Stimulated activated CD8-positive, alpha-beta memory T cell treated with anti-CD3 and anti-CD28 coated beads, Interleukin-12 subunit alpha, Interleukin-12 subunit beta, amount 100 ng/mL, for 1 hour (primary cell): Measurements from ENCODE around the gene RBKS.
"Not testable (repeated sequence)": the region's sequence is repeated elsewhere in the genome, so short reads cannot be mapped to it uniquely, and the experiment has no call there.

Source experiments
- DNase-seq: peaks from one replicate; pipeline ENCODE4 v3.0.0-alpha.2; 2020; ENCODE audit warnings: low read depth

RBKS gene

GRCh38 chr2:27870724-27871123 is 19.5 kb downstream of the RBKS start:
- DNase-seq, result no peak

- no peak for DNase-seq
Measured at GRCh38 chr2:27869763-27870162, 20.4 kb downstream of the RBKS start.

DNA sequence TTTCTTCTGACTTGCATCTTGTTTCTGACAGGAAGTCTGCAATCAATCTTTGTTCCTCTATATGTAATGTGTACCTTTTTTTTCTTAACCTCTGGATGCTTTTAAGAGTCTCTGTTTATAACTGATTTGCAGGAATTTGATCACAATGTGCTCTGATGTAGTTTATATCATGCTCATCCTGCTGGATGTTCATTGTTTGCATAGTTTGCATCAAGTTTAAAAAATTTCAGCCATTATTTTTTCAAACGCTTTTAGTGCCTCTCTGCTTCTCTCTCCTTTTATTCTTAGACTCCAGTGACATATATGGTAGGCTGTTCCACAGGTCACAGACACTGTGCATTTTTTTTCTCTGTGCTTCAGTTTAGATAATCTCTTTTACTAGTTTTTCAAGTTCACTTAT is 23.9 kb downstream of the RBKS start:
- no peak for DNase-seq

DNA sequence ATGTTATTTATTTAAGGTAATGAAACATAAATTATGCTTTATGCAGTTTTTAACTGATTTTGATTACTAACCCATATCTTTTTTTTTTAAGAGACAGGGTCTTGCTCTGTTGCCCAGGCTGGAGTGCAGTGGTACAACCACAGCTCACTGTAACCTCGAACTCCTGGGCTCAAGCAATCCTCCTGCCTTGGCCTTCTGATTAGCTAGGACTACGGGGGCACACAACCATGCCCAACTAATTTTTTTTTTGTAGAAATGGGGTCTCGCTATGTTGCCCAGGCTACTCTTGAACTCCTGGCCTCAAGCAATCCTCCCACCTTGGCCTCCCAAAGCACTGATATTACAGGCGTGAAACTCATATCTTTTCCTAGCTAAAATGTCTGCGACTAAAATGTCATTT is 26.2 kb downstream of the RBKS start:
- not testable (repeated sequence) for DNase-seq

DNA sequence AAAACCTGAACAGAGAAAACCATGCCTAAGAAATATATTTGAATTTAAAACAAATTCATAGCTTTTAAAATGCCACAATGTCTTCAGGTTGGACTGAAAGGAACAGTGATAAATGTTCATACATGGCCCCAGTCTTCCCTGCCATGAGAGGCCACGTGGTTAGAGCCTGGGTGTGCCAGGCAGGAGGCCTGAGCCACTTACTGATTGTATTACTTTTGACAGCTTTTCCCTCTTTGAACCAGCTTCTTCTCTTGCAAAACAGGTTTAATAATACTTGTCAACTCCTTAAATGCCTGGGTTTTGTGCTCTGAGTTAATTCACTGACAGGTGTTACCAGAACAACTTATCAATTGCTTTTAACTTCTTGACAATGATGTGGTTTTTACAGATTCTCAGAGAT is 27.0 kb downstream of the RBKS start:
- no peak for DNase-seq

GRCh38 chr2:27860111-27860510 is 30.1 kb downstream of the RBKS start:
- no peak for DNase-seq

DNA sequence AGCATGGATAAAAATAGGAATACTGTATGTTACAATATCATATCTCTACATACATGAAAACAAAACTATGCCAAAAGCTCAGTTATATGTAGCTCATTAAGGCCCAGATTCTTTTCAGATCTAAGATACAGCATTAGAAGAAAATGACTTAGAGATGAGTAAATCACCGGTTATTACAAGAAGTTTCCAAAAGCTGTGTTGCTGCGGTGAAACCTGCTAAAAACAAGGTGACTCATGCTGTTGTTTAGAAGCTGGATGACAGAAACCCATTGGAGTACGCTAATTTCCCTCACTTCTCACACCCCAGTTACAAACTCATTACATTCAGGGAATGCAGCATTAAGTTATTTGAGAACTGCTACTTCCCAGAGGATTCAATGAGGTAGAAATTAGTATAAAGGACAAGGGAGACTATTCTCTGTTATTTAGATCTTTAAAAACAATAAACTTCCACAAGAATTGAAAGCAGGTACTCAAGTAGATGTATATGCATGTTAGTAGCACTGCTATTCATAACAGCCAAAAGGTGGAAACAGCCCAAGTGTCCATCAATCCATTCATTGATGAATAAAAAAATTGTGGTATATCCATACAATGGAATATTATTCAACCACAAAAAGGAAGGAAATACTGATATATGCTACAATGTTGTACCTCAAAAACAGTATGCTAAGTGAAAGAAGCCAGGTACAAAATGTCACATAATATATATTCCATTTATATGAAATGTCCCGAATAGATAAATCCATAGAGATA is 32.6 kb downstream of the RBKS start:
- no peak for DNase-seq

GRCh38 chr2:27856956-27857355 is 33.2 kb downstream of the RBKS start:
- DNase-seq, result no peak

- no peak for DNase-seq
Measured at GRCh38 chr2:27856386-27856785, 33.8 kb downstream of the RBKS start.

DNA sequence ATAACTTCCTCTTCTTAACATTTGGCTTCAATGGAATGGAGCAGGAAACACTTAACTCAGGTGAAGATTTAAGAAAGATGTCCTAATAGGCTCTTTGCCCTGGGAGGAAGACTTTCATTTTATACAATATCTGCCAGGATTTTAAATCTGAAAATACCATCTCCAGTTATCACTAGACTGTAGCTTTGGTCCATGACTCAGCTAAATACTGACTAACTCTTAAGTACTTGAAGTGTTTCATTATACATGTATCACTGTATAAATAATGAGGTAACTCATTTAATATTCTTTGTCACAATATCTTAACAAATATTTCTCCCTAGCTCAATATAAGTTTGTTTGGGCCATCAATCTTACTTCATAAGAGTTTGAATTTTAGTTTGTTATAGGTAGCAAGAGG is 34.7 kb downstream of the RBKS start:
- no peak for DNase-seq

DNA sequence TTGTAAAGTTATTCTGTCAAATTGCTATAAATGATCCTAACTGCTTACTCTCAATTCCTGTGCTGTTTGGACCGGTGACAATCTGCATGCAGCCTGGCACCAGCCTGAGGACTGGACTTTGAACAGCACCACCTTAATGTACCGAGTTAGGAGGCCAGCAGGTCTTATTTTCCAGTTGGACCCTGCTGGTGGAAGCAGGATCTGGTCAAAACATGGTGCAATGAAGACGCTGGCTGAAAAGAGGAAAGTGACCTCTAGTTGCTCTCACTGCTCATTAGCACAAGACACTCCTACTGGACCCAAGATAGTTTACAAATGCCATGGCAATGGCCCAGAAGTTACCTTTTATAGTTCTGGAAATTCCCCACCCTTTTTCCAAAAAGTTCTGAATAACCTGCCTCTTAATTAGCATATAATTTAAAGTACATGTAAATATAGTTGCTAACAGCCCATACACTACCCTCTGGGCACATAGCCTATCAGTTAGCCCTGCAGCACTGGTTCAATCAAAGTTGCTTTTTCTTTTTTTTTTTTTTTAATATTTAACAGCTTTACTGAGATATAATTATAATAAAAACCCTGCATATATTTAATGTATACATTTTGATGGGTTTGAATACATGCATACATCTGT is 35.8 kb downstream of the RBKS start:
- no peak for DNase-seq

DNA sequence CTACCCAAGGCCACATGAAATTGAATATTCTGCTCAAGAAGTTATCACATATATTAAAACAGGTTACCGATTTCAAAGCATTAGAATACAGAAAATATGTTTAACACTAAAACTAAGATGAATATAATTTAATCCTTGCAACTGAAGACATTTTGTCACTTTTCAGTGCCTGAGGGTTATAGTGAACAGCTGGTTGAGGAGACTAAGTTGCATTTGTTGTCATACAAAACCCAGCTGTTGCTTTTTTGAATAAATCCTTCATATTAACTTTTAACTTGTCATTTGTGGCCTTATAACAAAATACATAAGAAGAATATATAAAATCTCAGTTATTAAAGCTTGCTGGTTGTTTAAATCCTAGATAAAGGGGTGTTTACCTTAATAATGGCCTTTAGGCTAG is 37.5 kb downstream of the RBKS start:
- DNase-seq, result no peak

GRCh38 chr2:27849558-27850205 is 40.5 kb downstream of the RBKS start:
- DNase-seq, result no peak

GRCh38 chr2:27847333-27847732 is 42.9 kb downstream of the RBKS start:
- DNase-seq, result no peak

DNA sequence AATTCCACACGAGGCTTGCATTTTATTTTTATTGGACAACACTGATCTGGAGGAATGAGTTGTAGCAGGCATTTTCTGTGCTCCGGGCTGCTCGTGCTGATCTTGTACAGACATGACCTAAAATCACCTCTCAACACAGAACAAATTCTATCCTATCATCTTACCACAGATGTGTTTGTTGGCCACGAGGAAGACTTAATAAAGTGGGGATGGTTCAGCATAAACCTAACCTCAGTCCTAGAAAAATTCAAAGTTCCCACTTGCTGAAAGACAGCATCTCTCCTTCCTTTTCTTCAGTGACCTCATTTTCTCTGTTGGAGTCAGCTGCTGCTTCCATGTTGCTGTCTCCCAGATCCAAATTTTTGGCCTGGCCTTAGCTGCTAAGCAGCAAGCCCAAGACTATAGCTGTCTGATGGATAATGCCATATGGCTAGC is 45.3 kb downstream of the RBKS start:
- DNase-seq, result no peak

DNA sequence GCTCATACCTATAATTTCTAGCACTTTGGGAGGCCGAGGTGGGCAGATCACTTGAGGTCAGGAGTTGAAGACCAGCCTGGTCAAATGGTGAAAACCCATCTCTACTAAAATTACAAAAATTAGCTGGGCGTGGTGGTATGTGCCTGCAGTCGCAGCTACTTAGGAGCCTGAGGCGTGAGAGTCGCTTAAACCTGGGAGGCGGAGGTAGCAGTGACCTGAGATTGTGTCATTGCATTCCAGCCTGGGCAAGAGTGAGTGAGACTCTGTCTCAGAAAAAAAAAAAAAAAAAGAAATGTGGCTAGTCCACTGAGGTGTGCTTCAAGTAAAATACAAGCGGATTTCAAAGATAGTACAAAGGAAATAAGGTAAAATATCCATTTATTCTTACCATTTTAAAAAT is 46.2 kb downstream of the RBKS start:
- no peak for DNase-seq

GRCh38 chr2:27842894-27843293 is 47.3 kb downstream of the RBKS start:
- DNase-seq, result no peak

DNA sequence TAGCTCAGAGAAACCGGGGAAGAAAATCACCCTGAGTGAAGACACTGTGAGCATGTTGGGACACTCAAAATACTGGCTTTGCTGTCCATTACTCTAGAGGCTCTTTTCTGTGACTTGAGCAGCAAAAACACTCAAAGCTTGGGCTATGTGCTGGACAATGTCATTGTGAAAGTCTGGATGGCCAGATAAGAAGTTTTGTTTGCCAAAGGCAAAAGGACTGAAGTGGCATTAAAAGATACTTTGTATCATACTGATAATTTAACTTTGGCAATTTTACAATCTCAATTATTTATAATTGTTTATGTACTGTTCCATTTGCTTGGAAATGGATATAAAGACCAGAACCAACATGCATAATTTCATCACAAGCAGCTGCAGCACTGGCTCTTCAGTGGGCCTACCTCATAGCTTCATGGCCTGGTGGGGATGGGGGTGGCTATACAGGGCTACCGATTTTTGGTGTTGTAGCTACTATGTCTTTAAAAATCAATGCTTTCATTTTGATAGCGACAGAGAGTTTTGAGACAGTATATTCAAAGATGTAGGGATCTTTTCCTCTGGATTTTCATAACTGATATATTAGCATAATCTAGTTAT is 51.1 kb downstream of the RBKS start:
- no peak for DNase-seq

DNA sequence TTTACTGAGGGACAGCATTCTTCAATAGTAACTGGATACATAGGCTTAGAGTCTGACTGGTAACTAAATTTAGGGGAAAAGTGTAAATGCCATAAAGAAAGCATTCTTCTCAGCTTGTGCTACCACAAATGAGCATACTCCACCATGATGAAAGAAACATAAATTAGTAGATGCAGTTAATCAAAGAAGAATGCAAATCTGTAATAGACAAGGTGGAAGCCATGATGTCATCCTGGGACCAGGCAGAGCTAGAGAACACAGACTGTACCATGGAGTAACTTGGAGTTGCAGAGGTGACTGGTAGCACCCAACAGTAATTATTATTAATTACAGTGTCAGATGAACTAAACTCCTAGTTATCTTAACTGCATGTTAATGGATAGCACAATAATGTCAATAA is 51.7 kb downstream of the RBKS start:
- no peak for DNase-seq

GRCh38 chr2:27833931-27834330 is 56.3 kb downstream of the RBKS start:
- no peak for DNase-seq

DNA sequence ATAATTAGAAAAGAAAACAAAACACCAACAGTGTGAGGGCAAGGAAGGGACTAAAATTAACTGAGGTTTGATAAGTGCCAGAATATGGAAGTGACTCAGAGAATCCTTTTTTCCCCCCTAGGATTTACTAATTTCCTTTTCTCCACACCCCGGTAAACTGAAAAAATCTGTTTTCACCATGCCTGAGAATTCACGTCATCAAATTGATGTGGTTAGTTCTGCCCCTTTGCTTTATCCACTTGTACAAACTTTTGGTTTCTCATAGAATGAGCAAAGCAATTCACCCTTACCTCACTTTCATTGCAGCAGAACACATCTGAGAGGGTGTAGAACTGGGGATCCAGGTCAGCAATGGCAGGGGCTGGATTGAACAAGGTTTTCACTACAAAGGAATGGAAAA is 57.8 kb downstream of the RBKS start:
- no peak for DNase-seq

DNA sequence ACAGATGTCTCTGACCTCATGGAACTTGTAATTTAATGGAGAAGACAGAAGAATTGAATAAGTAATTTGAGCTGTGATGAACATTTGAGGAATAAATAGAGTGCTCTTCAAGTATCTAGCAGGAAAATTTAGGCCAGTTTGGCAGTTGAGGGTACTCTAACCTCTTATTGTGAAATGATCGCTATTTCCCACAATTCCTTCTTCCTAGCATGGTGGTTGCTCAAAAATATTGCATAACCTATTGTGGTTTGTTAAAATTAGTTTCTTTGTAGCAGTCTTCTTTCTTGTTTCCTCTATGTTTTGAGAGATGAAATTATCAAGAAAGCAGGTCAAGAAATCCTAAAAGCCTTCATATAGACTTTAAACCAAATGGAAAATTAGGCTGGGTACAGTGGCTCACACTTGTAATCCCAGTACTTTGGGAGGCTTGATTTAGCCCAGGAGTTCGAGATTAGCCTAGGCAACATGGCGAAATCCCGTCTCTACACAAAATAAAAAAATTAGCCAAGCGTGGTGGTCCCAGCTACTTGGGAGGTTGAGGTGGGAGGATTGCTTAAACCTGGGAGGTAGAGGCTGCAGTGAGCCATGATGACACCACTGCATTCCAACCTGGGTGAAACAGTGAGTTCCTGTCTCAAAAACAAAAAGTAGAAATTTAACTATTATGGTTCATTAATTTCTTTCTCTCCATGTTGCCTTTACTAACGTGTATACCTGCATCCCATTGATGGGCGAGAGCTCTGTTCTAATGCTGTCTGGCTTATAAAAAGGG is 58.7 kb downstream of the RBKS start:
- DNase-seq, result no peak
